Skin epidermis (tissue), 12 donors: Measurements from ENCODE around the gene ANXA2R.
"Not testable (repeated sequence)": the region's sequence is repeated elsewhere in the genome, so short reads cannot be mapped to it uniquely, and the experiment has no call there.

Experiments used
- H3K27ac ChIP-seq, 21 experiments: fragments of 200-600 bp; sonication (generic) in 11 of 21; one replicate each; pipeline ENCODE4 v1.5.0; 2020; ENCODE audit warnings: mild to moderate bottlenecking in 3 of 21, inconsistent platforms in 2 of 21, moderate library complexity in 2 of 21
- H3K4me3 ChIP-seq, 7 experiments: fragments of 200-600 bp; sonication (generic) in 2 of 7; one replicate each; pipeline ENCODE4 v1.5.0; 2020; ENCODE audit warnings: inconsistent platforms in 2 of 7, mild to moderate bottlenecking in 2 of 7, moderate library complexity in 1 of 7

Gene ANXA2R

GRCh38 chr5:43040287-43041098 lies at the start of gene ANXA2R:
TSS of gene ANXA2R (minus strand) at chr5:43040319. CDS start at chr5:43040046, 273 bp downstream.
- Histone ChIP-seq H3K4me3 (peak within 1 kb of the TSS; percentile 52 to 61 (median 58)), H3K27ac (peak within 1 kb of the TSS; percentile 62 to 100 (median 95))

- H3K27ac ChIP-seq, H3K4me3 ChIP-seq: not testable (repeated sequence)
Measured at GRCh38 chr5:43086118-43086908, 46.2 kb upstream of the ANXA2R start.

GRCh38 chr5:43085453-43085852 lies 45.3 kb upstream of the ANXA2R start:
- no peak overlapping the region for H3K27ac ChIP-seq
- H3K4me3 ChIP-seq, result no peak overlapping the region

- H3K4me3 ChIP-seq, H3K27ac ChIP-seq: not testable (repeated sequence)
Measured at GRCh38 chr5:43084468-43084867, 44.3 kb upstream of the ANXA2R start.

- not testable (repeated sequence) for H3K27ac ChIP-seq, H3K4me3 ChIP-seq
Measured at GRCh38 chr5:43081345-43081744, 41.2 kb upstream of the ANXA2R start.

GRCh38 chr5:43078956-43079355 lies 38.8 kb upstream of the ANXA2R start:
- no peak overlapping the region for H3K4me3 ChIP-seq
- no peak overlapping the region for H3K27ac ChIP-seq

- H3K4me3 ChIP-seq, H3K27ac ChIP-seq: not testable (repeated sequence)
Measured at GRCh38 chr5:43077446-43078191, 37.5 kb upstream of the ANXA2R start.

- Histone ChIP-seq H3K4me3 (no peak overlapping the region), H3K27ac (peak overlapping the region in 1 of 21 experiments; percentile 0)
Measured at GRCh38 chr5:43075319-43076293, 35.5 kb upstream of the ANXA2R start.

GRCh38 chr5:43074987-43075318 lies 34.8 kb upstream of the ANXA2R start:
- no peak overlapping the region for H3K27ac ChIP-seq
- H3K4me3 ChIP-seq, result no peak overlapping the region

GRCh38 chr5:43073597-43074546 lies 33.8 kb upstream of the ANXA2R start:
- Histone ChIP-seq H3K4me3 (no peak overlapping the region), H3K27ac (no peak overlapping the region)

- not testable (repeated sequence) for H3K4me3 ChIP-seq, H3K27ac ChIP-seq
Measured at GRCh38 chr5:43069401-43069720, 29.2 kb upstream of the ANXA2R start.

GRCh38 chr5:43068037-43068436 lies 27.9 kb upstream of the ANXA2R start:
- peak overlapping the region in 15 of 21 experiments; percentile 15 to 100 (median 99) for H3K27ac ChIP-seq

GRCh38 chr5:43066799-43067741 lies 27.0 kb upstream of the ANXA2R start:
- Histone ChIP-seq H3K4me3 (peak overlapping the region; percentile 49 to 91 (median 82)), H3K27ac (peak overlapping the region; percentile 93 to 100 (median 99))

More at GRCh38 chr5:43068037-43068436, 27.9 kb upstream of the ANXA2R start:
- peak overlapping the region; percentile 49 to 91 (median 82) for H3K4me3 ChIP-seq

GRCh38 chr5:43065948-43066798 lies 26.1 kb upstream of the ANXA2R start:
- Histone ChIP-seq H3K27ac (peak overlapping the region; percentile 93 to 100 (median 99)), H3K4me3 (peak overlapping the region; percentile 49 to 91 (median 82))

GRCh38 chr5:43065387-43065947 lies 25.3 kb upstream of the ANXA2R start:
- Histone ChIP-seq H3K27ac (peak overlapping the region; percentile 93 to 100 (median 99)), H3K4me3 (peak overlapping the region; percentile 49 to 91 (median 82))
